Natural killer cell (primary cell): ENCODE results near the gene ZNF627. TPM values are rescaled to one million over a fixed set of nuclear protein-coding genes. Genes with fewer than 3 reads are reported as not detected.
"Not testable (repeated sequence)": the region's sequence is repeated elsewhere in the genome, so short reads cannot be mapped to it uniquely, and the experiment has no call there.

Source experiments
- ATAC-seq, 3 donors: fragments of 150-1000 bp in 2 of 3; fragments of 200-7000 bp in 1 of 3; cut with Tn5 transposase; 1 replicate in 1 of 3; 2 replicates in 2 of 3; pipeline ENCODE4 v1.10.0; 2021; ENCODE audit warnings: mild to moderate bottlenecking in 2 of 3, moderate library complexity in 2 of 3
- DNase-seq, 2 donors: peaks; one replicate each; pipeline versions ENCODE4 v3.0.0 to v3.0.0-alpha.2; 2013 to 2021; ENCODE audit warnings: mixed read lengths in 1 of 2
- H3K27ac ChIP-seq: one replicate; pipeline ENCODE4 v1.5.1; 2013; ENCODE audit warnings: mild to moderate bottlenecking, low read length
- H3K27me3 ChIP-seq: one replicate; pipeline ENCODE4 v1.6.1; 2013; ENCODE audit warnings: low read length; ENCODE audit not compliant: control insufficient read depth, insufficient read depth
- H3K36me3 ChIP-seq: one replicate; pipeline ENCODE4 v1.6.1; 2013; ENCODE audit warnings: low read length; ENCODE audit not compliant: control insufficient read depth, insufficient read depth
- H3K4me1 ChIP-seq: one replicate; pipeline ENCODE4 v1.6.1; 2013; ENCODE audit warnings: low read length; ENCODE audit not compliant: control insufficient read depth, insufficient read depth
- H3K4me3 ChIP-seq: one replicate; pipeline ENCODE4 v1.5.1; 2013; ENCODE audit warnings: low read length
- H3K9me3 ChIP-seq: one replicate; pipeline ENCODE4 v1.6.1; 2013; ENCODE audit warnings: low read length; ENCODE audit not compliant: control insufficient read depth, insufficient read depth
- H3K27ac Mint-ChIP-seq, 2 donors: one replicate each; pipeline ENCODE4 v1.8.0; 2022; ENCODE audit warnings: mild to moderate bottlenecking in 2 of 2, mixed read lengths in 2 of 2, moderate library complexity in 1 of 2
- H3K27me3 Mint-ChIP-seq, 2 donors: one replicate each; pipeline ENCODE4 v1.8.0; 2022; ENCODE audit warnings: low read depth in 2 of 2, mixed read lengths in 2 of 2
- H3K36me3 Mint-ChIP-seq: one replicate; pipeline ENCODE4 v1.8.0; 2022; ENCODE audit warnings: mixed read lengths
- H3K4me1 Mint-ChIP-seq, 2 donors: one replicate each; pipeline ENCODE4 v1.8.0; 2022; ENCODE audit warnings: mixed read lengths in 2 of 2
- H3K4me3 Mint-ChIP-seq: one replicate; pipeline ENCODE4 v1.8.0; 2022; ENCODE audit warnings: mild to moderate bottlenecking, moderate library complexity, mixed read lengths
- H3K9me3 Mint-ChIP-seq, 2 donors: one replicate each; pipeline ENCODE4 v1.8.0; 2022; ENCODE audit warnings: mixed read lengths in 2 of 2
- CTCF ChIP-seq: fragments of 200-600 bp; IDR thresholded peaks from one replicate; pipeline ENCODE4 v1.8.0; 2022; ENCODE audit warnings: antibody characterized with exemption
- WGBS: methylation state at CpG from one replicate; pipeline ENCODE4 v1.1.7; 2013; ENCODE audit warnings: missing lambda C conversion rate; ENCODE audit not compliant: insufficient coverage; 5-methylcytosine and 5-hydroxymethylcytosine counted together
- intact Hi-C: fragments of 100-400 bp; cut with micrococcal nuclease; formaldehyde crosslinking; loops from one replicate; pipeline ENCODE4 v1.14.2; 2022
- total RNA-seq, 4 donors: library from RNA; stranded (reverse); fragments of 120-200 nt in 1 of 4; gene quantifications; one replicate each; pipeline versions ENCODE4 v1.2.3 to v1.2.4, GENCODE V29; 2013 to 2022

ZNF627 gene
- total RNA-seq, 3 donors from 2014 or later (not counting 1 experiment from before 2014, with no cell fraction given): 4.7 to 7.5 (median 4.9) TPM

- Histone ChIP-seq H3K36me3 (no peaks in the 10 kb centered on the region), H3K4me3 (no peak overlapping the region), H3K4me1 (peaks cover 15% of the 10 kb centered on the region), H3K27ac (no peak overlapping the region), H3K9me3 (no peaks in the 10 kb centered on the region), H3K27me3 (no peaks in the 10 kb centered on the region)
- intact Hi-C loops: no loop called here
- Mint-ChIP-seq H3K9me3 (no peaks in the 10 kb centered on the region), H3K36me3 (no peaks in the 10 kb centered on the region), H3K4me1 (peaks cover 7 to 9% of the 10 kb centered on the region in 2 donors), H3K27ac (peak overlapping the region in 1 of 2 donors; percentile 78), H3K27me3 (no peaks in the 10 kb centered on the region), H3K4me3 (peak overlapping the region; percentile 47)
- WGBS: 85% methylated on average over 2 of the region's 2 CpGs
- TF ChIP-seq CTCF: no peak
- ATAC-seq (no peak), DNase-seq (no peak)
Observed at GRCh38 chr19:11566164-11566563, 31.1 kb upstream of the ZNF627 start.

- H3K27me3 Mint-ChIP-seq: no peaks in the 10 kb centered on the region
- ATAC-seq: no peak
- no peak overlapping the region for H3K27ac Mint-ChIP-seq
- H3K36me3 ChIP-seq: no peaks in the 10 kb centered on the region
- no peak for DNase-seq
- 70% methylated on average over 5 of the region's 5 CpGs for WGBS
- no peaks in the 10 kb centered on the region for H3K36me3 Mint-ChIP-seq
- peaks cover 27% of the 10 kb centered on the region for H3K4me1 ChIP-seq
- H3K27me3 ChIP-seq: no peaks in the 10 kb centered on the region
- H3K9me3 Mint-ChIP-seq: no peaks in the 10 kb centered on the region
- H3K4me1 Mint-ChIP-seq: peaks cover 7 to 9% of the 10 kb centered on the region in 2 donors
- H3K4me3 ChIP-seq: no peak overlapping the region
- no peaks in the 10 kb centered on the region for H3K9me3 ChIP-seq
- no peak for TF ChIP-seq CTCF
- intact Hi-C loops: no loop called here
- H3K4me3 Mint-ChIP-seq: no peak overlapping the region
- H3K27ac ChIP-seq: no peak overlapping the region
Observed at GRCh38 chr19:11570039-11570462, 27.2 kb upstream of the ZNF627 start.

GRCh38 chr19:11573354-11573753 is 23.9 kb upstream of the ZNF627 start:
- H3K27ac Mint-ChIP-seq, H3K27me3 ChIP-seq, H3K36me3 Mint-ChIP-seq, H3K4me3 ChIP-seq, H3K36me3 ChIP-seq, intact Hi-C loops, H3K4me3 Mint-ChIP-seq, H3K27me3 Mint-ChIP-seq, DNase-seq, H3K4me1 Mint-ChIP-seq, H3K9me3 ChIP-seq, H3K27ac ChIP-seq, ATAC-seq, H3K9me3 Mint-ChIP-seq: not testable (repeated sequence)
- H3K4me1 ChIP-seq: peaks cover 30% of the 10 kb centered on the region
- WGBS: 55% methylated on average over 6 of the region's 6 CpGs

- intact Hi-C loops, H3K27ac Mint-ChIP-seq, H3K36me3 ChIP-seq, DNase-seq, ATAC-seq, H3K36me3 Mint-ChIP-seq, H3K9me3 ChIP-seq, H3K9me3 Mint-ChIP-seq, H3K4me3 ChIP-seq, H3K4me1 Mint-ChIP-seq, H3K27me3 ChIP-seq, H3K4me3 Mint-ChIP-seq, H3K27me3 Mint-ChIP-seq, H3K27ac ChIP-seq: not testable (repeated sequence)
- 85% methylated on average over 4 of the region's 4 CpGs for WGBS
- peaks cover 29% of the 10 kb centered on the region for H3K4me1 ChIP-seq
Observed at GRCh38 chr19:11573763-11574162, 23.5 kb upstream of the ZNF627 start.
